GM23338 (cell line): ENCODE measurements around the gene CSF2RB. TPM values are rescaled to one million over a fixed set of nuclear protein-coding genes. Genes with fewer than 3 reads are reported as not detected.

Experiments used
- ATAC-seq: fragments of 200-7000 bp; cut with Tn5 transposase; 3 replicates; pipeline ENCODE4 v1.9.1; 2020
- DNase-seq: peaks from one replicate; pipeline ENCODE4 v3.0.0-alpha.2; 2015; ENCODE audit warnings: low spot score
- H2AFZ ChIP-seq: fragments of 200-600 bp; sonication (generic); 2 replicates; pipeline ENCODE4 v1.8.0; 2016; ENCODE audit warnings: antibody characterized with exemption, mild to moderate bottlenecking, moderate library complexity
- H3F3A ChIP-seq: fragments of 200-600 bp; sonication (generic); replicated peaks from 2 replicates; pipeline ENCODE4 v1.8.0; 2017; ENCODE audit warnings: antibody characterized with exemption, mixed run types, low read depth
- H3K27ac ChIP-seq: fragments of 200-600 bp; sonication (generic); 2 replicates; pipeline ENCODE4 v1.6.1; 2016; ENCODE audit warnings: low read depth
- H3K27me3 ChIP-seq: fragments of 200-600 bp; sonication (generic); 2 replicates; pipeline ENCODE4 v1.8.0; 2016; ENCODE audit warnings: mild to moderate bottlenecking, mixed run types, moderate library complexity; ENCODE audit not compliant: insufficient read depth
- H3K36me3 ChIP-seq: fragments of 200-600 bp; sonication (generic); 2 replicates; pipeline ENCODE4 v1.8.0; 2016; ENCODE audit warnings: mild to moderate bottlenecking; ENCODE audit not compliant: insufficient read depth
- H3K4me1 ChIP-seq: fragments of 200-600 bp; sonication (generic); 2 replicates; pipeline ENCODE4 v1.8.0; 2016; ENCODE audit warnings: mild to moderate bottlenecking, moderate library complexity; ENCODE audit not compliant: insufficient read depth
- H3K4me2 ChIP-seq: fragments of 200-600 bp; sonication (generic); 2 replicates; pipeline ENCODE4 v1.7.1; 2017; ENCODE audit warnings: mixed run types
- H3K4me3 ChIP-seq: fragments of 200-600 bp; sonication (generic); 2 replicates; pipeline ENCODE4 v1.6.1; 2016; ENCODE audit warnings: mixed run types
- H3K79me2 ChIP-seq: fragments of 200-600 bp; sonication (generic); replicated peaks from 2 replicates; pipeline ENCODE4 v1.8.0; 2017; ENCODE audit warnings: mild to moderate bottlenecking; ENCODE audit not compliant: insufficient read depth
- H3K9me2 ChIP-seq: fragments of 200-600 bp; sonication (generic); 2 replicates; pipeline ENCODE4 v1.8.0; 2017; ENCODE audit not compliant: insufficient read depth
- H4K20me1 ChIP-seq: fragments of 200-600 bp; sonication (generic); replicated peaks from 2 replicates; pipeline ENCODE4 v1.8.0; 2017; ENCODE audit warnings: mild to moderate bottlenecking; ENCODE audit not compliant: insufficient read depth
- H3K27ac Mint-ChIP-seq: 2 replicates; pipeline ENCODE4 v1.8.0; 2020; ENCODE audit warnings: inconsistent platforms, mild to moderate bottlenecking, moderate library complexity, mixed read lengths
- H3K27me3 Mint-ChIP-seq: 3 replicates; pipeline ENCODE4 v1.8.0; 2022; ENCODE audit warnings: low read depth, mild to moderate bottlenecking, moderate library complexity, mixed read lengths, inconsistent platforms; ENCODE audit not compliant: insufficient read depth, poor library complexity
- H3K36me3 Mint-ChIP-seq: 3 replicates; pipeline ENCODE4 v1.8.0; 2021; ENCODE audit warnings: low read depth, mild to moderate bottlenecking, inconsistent platforms, moderate library complexity, mixed read lengths
- H3K4me1 Mint-ChIP-seq: 3 replicates; pipeline ENCODE4 v1.8.0; 2020; ENCODE audit warnings: mild to moderate bottlenecking, inconsistent platforms, mixed read lengths
- H3K4me3 Mint-ChIP-seq: 3 replicates; pipeline ENCODE4 v1.8.0; 2021; ENCODE audit warnings: moderate library complexity, mild to moderate bottlenecking, inconsistent platforms, mixed read lengths
- H3K9me3 Mint-ChIP-seq: 3 replicates; pipeline ENCODE4 v1.8.0; 2020; ENCODE audit warnings: moderate library complexity, mild to moderate bottlenecking, inconsistent platforms, mixed read lengths
- CREB1 ChIP-seq: fragments of 250-450 bp; sonication (Bioruptor Pico); IDR thresholded peaks from 2 replicates; pipeline ENCODE4 v1.5.0; 2020; ENCODE audit warnings: low read depth, mild to moderate bottlenecking, moderate library complexity
- ETS1 ChIP-seq: IDR thresholded peaks from 2 replicates; pipeline ENCODE4 v1.6.1; 2016; ENCODE audit warnings: antibody characterized with exemption
- EZH2 ChIP-seq: fragments of 200-600 bp; sonication (generic); IDR thresholded peaks from one replicate; pipeline ENCODE4 v1.8.0; 2017; ENCODE audit warnings: antibody characterized with exemption, mild to moderate bottlenecking, low read depth; ENCODE audit not compliant: unreplicated experiment
- EZH2phosphoT487 ChIP-seq: fragments of 200-600 bp; sonication (generic); IDR thresholded peaks from one replicate; pipeline ENCODE4 v1.8.1; 2018; ENCODE audit warnings: antibody characterized with exemption; ENCODE audit not compliant: unreplicated experiment
- JUNB ChIP-seq: IDR thresholded peaks from one replicate; pipeline ENCODE4 v1.6.1; 2016; ENCODE audit warnings: antibody characterized with exemption; ENCODE audit not compliant: unreplicated experiment
- NANOG ChIP-seq: IDR thresholded peaks from 2 replicates; pipeline ENCODE4 v1.6.1; 2016; ENCODE audit warnings: antibody characterized with exemption, borderline replicate concordance
- POLR2AphosphoS5 ChIP-seq: IDR thresholded peaks from 2 replicates; pipeline ENCODE4 v1.6.1; 2016; ENCODE audit warnings: antibody characterized with exemption, low read depth
- REST ChIP-seq: IDR thresholded peaks from one replicate; pipeline ENCODE4 v1.6.1; 2018; ENCODE audit warnings: antibody characterized with exemption; ENCODE audit not compliant: unreplicated experiment
- STAT1 ChIP-seq: IDR thresholded peaks from one replicate; pipeline ENCODE4 v1.6.1; 2016; ENCODE audit warnings: antibody characterized with exemption; ENCODE audit not compliant: unreplicated experiment
- ZNF114 ChIP-seq: fragments of 250-450 bp; sonication (Bioruptor Pico); IDR thresholded peaks from 2 replicates; pipeline ENCODE4 v1.5.0; 2020; ENCODE audit warnings: mild to moderate bottlenecking, moderate library complexity
- ZNF331 ChIP-seq: fragments of 250-450 bp; sonication (Bioruptor Pico); IDR thresholded peaks from 2 replicates; pipeline ENCODE4 v1.5.0; 2020; ENCODE audit warnings: low read depth, mild to moderate bottlenecking, moderate library complexity
- ZNF462 ChIP-seq: fragments of 250-450 bp; sonication (Bioruptor Pico); IDR thresholded peaks from 2 replicates; pipeline ENCODE4 v1.5.0; 2020; ENCODE audit warnings: mild to moderate bottlenecking, moderate library complexity
- polyA plus RNA-seq: library from polyadenylated mRNA; unstranded; fragments of >200 nt; fragmentation: Nextera tagmentation; extraction: Ambion mirVana; gene quantifications from 2 replicates; pipeline ENCODE4 v1.2.1, GENCODE V29; 2016
- total RNA-seq: library from RNA; depleted of rRNA; stranded (reverse); fragments of >200 nt; shearing (Covaris generic); gene quantifications from 2 replicates; pipeline ENCODE4 v1.2.3, GENCODE V29; 2014
- TF ChIP-seq, protein P1 (sequence below), 2 experiments: fragments of 200-600 bp in 1 of 2; sonication (generic) in 1 of 2; conservative IDR thresholded peaks; 2 replicates each; pipeline versions ENCODE4 v1.5.1 to v1.6.1; 2016 to 2017; ENCODE audit warnings: antibody characterized with exemption in 2 of 2, low read depth in 2 of 2, mild to moderate bottlenecking in 2 of 2, moderate library complexity in 1 of 2

Gene CSF2RB
- total and polyA plus RNA-seq, 2 experiments from 2014 or later, result not detected

DNA sequence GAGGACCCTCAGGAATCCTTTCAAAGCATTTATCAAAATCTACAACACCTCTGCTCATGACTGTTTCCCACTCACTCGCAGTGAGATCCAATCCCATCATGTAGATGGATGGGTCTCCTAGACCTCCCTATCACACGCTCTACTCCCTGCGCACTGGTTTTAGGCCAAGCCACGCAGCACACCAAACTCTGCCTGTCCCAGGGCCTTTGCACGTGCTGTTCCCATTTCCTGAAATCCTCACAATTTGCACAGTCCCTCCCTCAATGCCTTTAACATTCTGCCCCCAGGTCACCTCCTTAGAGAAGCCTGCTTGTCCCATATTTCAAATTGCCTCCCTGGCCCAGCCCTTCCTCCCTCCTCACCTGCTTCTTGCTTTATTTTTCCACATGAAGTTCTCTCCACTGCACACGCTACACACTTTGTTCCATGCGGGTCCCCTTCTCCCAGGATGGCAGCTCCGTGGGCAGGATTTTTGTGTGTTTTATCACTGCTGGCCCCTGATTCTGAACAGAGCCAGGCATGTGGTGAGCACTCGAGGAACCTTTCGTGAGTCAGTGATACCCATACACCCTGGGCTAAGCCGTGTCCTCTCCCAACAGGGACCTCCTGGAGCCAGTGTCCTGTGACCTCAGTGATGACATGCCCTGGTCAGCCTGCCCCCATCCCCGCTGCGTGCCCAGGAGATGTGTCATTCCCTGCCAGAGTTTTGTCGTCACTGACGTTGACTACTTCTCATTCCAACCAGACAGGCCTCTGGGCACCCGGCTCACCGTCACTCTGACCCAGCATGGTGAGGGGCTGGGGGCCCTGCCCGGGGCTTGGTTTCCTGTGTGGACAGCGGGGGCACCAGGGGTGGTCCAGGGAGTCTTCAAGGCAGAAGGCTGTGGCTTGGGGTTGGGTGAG, 12.2 kb downstream of the CSF2RB start:
- no peak overlapping the region for H3K4me2 ChIP-seq
- no peak overlapping the region for H3K4me3 ChIP-seq
- H4K20me1 ChIP-seq, result no peaks in the 10 kb centered on the region
- H3K27ac Mint-ChIP-seq, result no peak overlapping the region
- H3K36me3 Mint-ChIP-seq, result no peaks in the 10 kb centered on the region; the same call in 2 of the 3 replicates
- no peak overlapping the region for H3K27ac ChIP-seq
- H3K36me3 ChIP-seq, result no peaks in the 10 kb centered on the region
- H3K79me2 ChIP-seq, result no peaks in the 10 kb centered on the region
- H3K4me1 Mint-ChIP-seq, result peaks cover 2% of the 10 kb centered on the region; the same call in 2 of the 3 replicates
- H3K9me3 Mint-ChIP-seq, result no peaks in the 10 kb centered on the region; the same call in 2 of the 3 replicates
- H3K9me2 ChIP-seq, result no peaks in the 10 kb centered on the region
- no peak overlapping the region for H3K4me3 Mint-ChIP-seq
- no peaks in the 10 kb centered on the region for H3K4me1 ChIP-seq
- no peaks in the 10 kb centered on the region for H3F3A ChIP-seq
- no peak for ATAC-seq
- peaks cover 23% of the 10 kb centered on the region for H3K27me3 Mint-ChIP-seq
- H3K27me3 ChIP-seq, result no peaks in the 10 kb centered on the region
- no peak for DNase-seq
- H2AFZ ChIP-seq, result no peak overlapping the region
- TF ChIP-seq POLR2AphosphoS5 (no peak), ETS1 (no peak), ZNF462 (CRISPR knock-in tag) (no peak), EZH2phosphoT487 (no peak), CREB1 (CRISPR knock-in tag) (no peak), STAT1 (no peak), REST (no peak), NANOG (no peak), EZH2 (no peak), ZNF114 (CRISPR knock-in tag) (no peak), JUNB (no peak), ZNF331 (CRISPR knock-in tag) (no peak)
- TF ChIP-seq, protein P1, sequence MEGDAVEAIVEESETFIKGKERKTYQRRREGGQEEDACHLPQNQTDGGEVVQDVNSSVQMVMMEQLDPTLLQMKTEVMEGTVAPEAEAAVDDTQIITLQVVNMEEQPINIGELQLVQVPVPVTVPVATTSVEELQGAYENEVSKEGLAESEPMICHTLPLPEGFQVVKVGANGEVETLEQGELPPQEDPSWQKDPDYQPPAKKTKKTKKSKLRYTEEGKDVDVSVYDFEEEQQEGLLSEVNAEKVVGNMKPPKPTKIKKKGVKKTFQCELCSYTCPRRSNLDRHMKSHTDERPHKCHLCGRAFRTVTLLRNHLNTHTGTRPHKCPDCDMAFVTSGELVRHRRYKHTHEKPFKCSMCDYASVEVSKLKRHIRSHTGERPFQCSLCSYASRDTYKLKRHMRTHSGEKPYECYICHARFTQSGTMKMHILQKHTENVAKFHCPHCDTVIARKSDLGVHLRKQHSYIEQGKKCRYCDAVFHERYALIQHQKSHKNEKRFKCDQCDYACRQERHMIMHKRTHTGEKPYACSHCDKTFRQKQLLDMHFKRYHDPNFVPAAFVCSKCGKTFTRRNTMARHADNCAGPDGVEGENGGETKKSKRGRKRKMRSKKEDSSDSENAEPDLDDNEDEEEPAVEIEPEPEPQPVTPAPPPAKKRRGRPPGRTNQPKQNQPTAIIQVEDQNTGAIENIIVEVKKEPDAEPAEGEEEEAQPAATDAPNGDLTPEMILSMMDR (conservative IDR thresholded peaks at IDR 0.05; ENCODE audit: low read depth in 2 of 2), result no peak
